HFFc6 (cell line): ENCODE results near the gene CPT1A. TPM values are rescaled to one million over a fixed set of nuclear protein-coding genes. Genes with fewer than 3 reads are reported as not detected.

Source experiments
- DNase-seq: peaks from one replicate; pipeline ENCODE4 v3.0.0-alpha.2; 2018
- H3K27ac Mint-ChIP-seq: 2 replicates; pipeline ENCODE4 v1.8.0; 2020; ENCODE audit warnings: mild to moderate bottlenecking, mixed read lengths
- H3K27me3 Mint-ChIP-seq: 2 replicates; pipeline ENCODE4 v1.8.0; 2021; ENCODE audit warnings: mild to moderate bottlenecking, moderate library complexity, mixed read lengths; ENCODE audit not compliant: insufficient read depth
- H3K36me3 Mint-ChIP-seq: 2 replicates; pipeline ENCODE4 v1.8.0; 2021; ENCODE audit warnings: low read depth, mixed read lengths
- H3K4me1 Mint-ChIP-seq: 2 replicates; pipeline ENCODE4 v1.8.0; 2020; ENCODE audit warnings: low read depth, mixed read lengths
- H3K4me3 Mint-ChIP-seq: 2 replicates; pipeline ENCODE4 v1.8.0; 2020; ENCODE audit warnings: mild to moderate bottlenecking, moderate library complexity, mixed read lengths
- H3K9me3 Mint-ChIP-seq: 2 replicates; pipeline ENCODE4 v1.8.0; 2020; ENCODE audit warnings: mild to moderate bottlenecking, mixed read lengths
- CTCF ChIP-seq: fragments of 200-600 bp; sonication (generic); IDR thresholded peaks from 2 replicates; pipeline ENCODE4 v1.5.0; 2021; ENCODE audit warnings: antibody characterized with exemption, mild to moderate bottlenecking
- total RNA-seq, 6 experiments: library from RNA; stranded (reverse); fragmentation: NEBNext Ultra II Directional; extraction: Animal tissue kit (Norgen Biotek cat#: 25700); gene quantifications; 2 replicates in 1 of 6; 3 replicates in 5 of 6; pipeline ENCODE4 v1.2.3, GENCODE V29; 2021

Gene CPT1A
- total RNA-seq, 6 experiments from 2014 or later, result 35.5 to 63.7 (median 55.8) TPM

GRCh38 chr11:68808787-68809186, 32.9 kb downstream of the CPT1A start:
- DNase-seq, result no peak
- Mint-ChIP-seq H3K9me3 (no peaks in the 10 kb centered on the region), H3K27ac (no peak overlapping the region), H3K4me1 (peaks cover 14% of the 10 kb centered on the region), H3K4me3 (no peak overlapping the region), H3K27me3 (0 out of 2 replicates have a peak, but pooled peaks cover 2% of the 10 kb centered on the region), H3K36me3 (peaks cover 16% of the 10 kb centered on the region)
- no peak for TF ChIP-seq CTCF

GRCh38 chr11:68806931-68807844, 34.5 kb downstream of the CPT1A start:
- Mint-ChIP-seq H3K36me3 (peaks cover 9% of the 10 kb centered on the region), H3K27ac (peak overlapping the region; percentile 77), H3K27me3 (0 out of 2 replicates have a peak, but pooled peaks cover 2% of the 10 kb centered on the region), H3K9me3 (no peaks in the 10 kb centered on the region), H3K4me3 (peak overlapping the region; percentile 42; the same call in 1 of the 2 replicates), H3K4me1 (peaks cover 14% of the 10 kb centered on the region)
- DNase-seq, result peak; percentile 55
- TF ChIP-seq CTCF, result no peak

- TF ChIP-seq CTCF, result no peak
- H3K36me3 Mint-ChIP-seq, result peaks cover 16% of the 10 kb centered on the region
- no peak overlapping the region for H3K27ac Mint-ChIP-seq
- no peaks in the 10 kb centered on the region for H3K9me3 Mint-ChIP-seq
- H3K4me3 Mint-ChIP-seq, result no peak overlapping the region
- H3K27me3 Mint-ChIP-seq, result 0 out of 2 replicates have a peak, but pooled peaks cover 2% of the 10 kb centered on the region
- no peak for DNase-seq
- peaks cover 14% of the 10 kb centered on the region for H3K4me1 Mint-ChIP-seq
These were observed 36.9 kb downstream of the CPT1A start for GRCh38 chr11:68804786-68805185.

- no peak for TF ChIP-seq CTCF
- Mint-ChIP-seq H3K27me3 (0 out of 2 replicates have a peak, but pooled peaks cover 2% of the 10 kb centered on the region), H3K4me3 (no peak overlapping the region), H3K9me3 (no peaks in the 10 kb centered on the region), H3K36me3 (peaks cover 16% of the 10 kb centered on the region), H3K4me1 (peaks cover 9% of the 10 kb centered on the region), H3K27ac (no peak overlapping the region)
- DNase-seq, result no peak
These were observed 38.0 kb downstream of the CPT1A start for GRCh38 chr11:68803766-68804165.

- Mint-ChIP-seq H3K4me3 (no peak overlapping the region), H3K27ac (no peak overlapping the region), H3K9me3 (no peaks in the 10 kb centered on the region), H3K27me3 (no peaks in the 10 kb centered on the region), H3K4me1 (no peaks in the 10 kb centered on the region), H3K36me3 (0 out of 2 replicates have a peak, but pooled peaks cover 10% of the 10 kb centered on the region)
- no peak for DNase-seq
- TF ChIP-seq CTCF, result peak; percentile 85
These were observed 43.4 kb downstream of the CPT1A start for GRCh38 chr11:68798221-68798813.
